GM18951 (cell line): ENCODE results near the gene ORC4.

Experiments used
- POLR2A ChIP-seq: IDR thresholded peaks from 4 replicates; pipeline ENCODE4 v1.6.1; 2011; ENCODE audit warnings: mild to moderate bottlenecking; ENCODE audit not compliant: insufficient read length, insufficient read depth; ENCODE audit errors: extremely low read depth
- in situ Hi-C: fragments of 300-500 bp; cut with MboI; formaldehyde crosslinking; loops from one replicate; pipeline ENCODE4 v1.12.0; 2022; ENCODE audit warnings: low sequenced_read_pairs, mixed read lengths, inconsistent platforms; ENCODE audit not compliant: unreplicated experiment

Gene ORC4

DNA sequence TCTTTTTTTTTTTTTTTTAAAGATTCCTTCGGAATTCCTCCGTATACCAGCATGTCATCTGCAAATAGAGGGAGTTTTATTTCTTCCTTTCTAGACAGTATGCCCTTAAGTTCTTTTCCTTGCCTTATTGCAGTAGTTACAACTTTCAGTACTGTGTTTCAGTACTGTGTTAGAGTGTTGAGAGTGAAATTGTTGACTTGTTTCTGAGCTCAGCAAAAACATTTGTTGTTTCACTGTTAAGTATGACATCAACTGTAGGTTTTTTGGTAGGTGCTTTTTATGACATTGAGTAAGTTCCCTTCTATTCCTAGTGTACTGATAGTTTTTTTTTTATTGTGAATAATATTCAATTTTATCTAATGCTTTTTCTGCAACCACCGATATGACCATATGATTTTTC lies 131.9 kb downstream of the ORC4 start:
- in situ Hi-C loops: no loop called here
- no peak for TF ChIP-seq POLR2A

DNA sequence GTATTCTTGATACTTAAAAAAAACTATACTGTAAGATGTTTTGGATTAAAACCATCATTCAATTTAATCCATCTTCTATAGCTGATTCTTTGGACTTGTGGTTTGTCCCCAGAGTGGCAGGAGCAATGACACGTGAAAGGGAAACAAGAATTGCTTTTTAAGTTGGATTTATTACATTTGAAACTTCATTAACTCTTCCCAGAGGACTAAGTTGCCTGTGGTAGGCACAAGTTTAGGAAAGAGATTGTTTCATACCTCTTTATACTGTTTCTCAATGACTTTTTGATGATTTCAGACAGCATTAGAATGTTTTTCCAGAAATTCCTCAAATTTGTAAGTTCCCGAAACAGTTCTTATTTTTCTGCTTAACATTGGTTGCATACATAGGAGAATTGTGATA lies 134.4 kb downstream of the ORC4 start:
- in situ Hi-C loops: no loop called here
- TF ChIP-seq POLR2A: no peak

DNA sequence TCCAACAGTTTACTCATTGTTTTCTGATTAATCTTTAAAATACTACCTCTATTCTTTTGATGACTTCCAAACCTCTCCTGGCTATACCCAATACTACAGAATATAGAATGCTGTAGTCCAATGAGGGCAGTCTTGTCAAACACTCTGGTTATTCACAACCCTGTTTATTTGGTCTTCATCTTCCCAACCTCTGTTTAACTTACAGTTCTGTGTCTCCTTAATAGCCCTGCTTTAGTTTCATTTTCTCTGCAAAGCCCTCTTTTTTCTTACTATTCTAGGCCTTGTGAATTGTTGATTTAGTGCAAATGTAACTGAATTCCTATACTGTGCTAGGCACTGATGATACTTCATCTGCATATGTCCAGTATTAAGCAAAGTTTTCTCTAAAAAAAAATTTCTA lies 135.7 kb downstream of the ORC4 start:
- TF ChIP-seq POLR2A: no peak
- in situ Hi-C loops: no loop called here

DNA sequence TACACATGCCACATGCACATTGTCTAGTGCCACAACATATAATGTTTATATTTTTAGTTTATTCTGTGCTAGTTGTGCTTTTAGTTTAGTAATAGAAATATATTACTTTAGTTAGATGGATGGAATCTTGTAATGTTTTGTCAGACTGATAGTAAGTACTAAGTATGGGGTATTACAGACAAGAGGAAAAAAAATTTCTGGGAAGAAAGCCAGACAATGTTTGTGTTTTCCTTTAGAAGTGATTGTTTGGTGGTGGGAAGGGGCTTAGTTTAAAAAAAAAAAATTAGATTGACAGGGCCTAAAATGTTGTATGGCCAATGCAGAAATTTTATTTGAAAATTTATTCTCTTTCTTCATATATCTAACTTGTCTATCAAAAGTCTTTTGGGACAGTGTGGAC lies 137.9 kb downstream of the ORC4 start:
- no peak for TF ChIP-seq POLR2A
- in situ Hi-C loops: no loop called here
